Fibroblast of pulmonary artery (primary cell): ENCODE data around the gene STAMBP.
A peak's percentile ranks its signal among the peaks of the same experiment; 100 is the strongest.

Experiments used
- DNase-seq: peaks from one replicate; pipeline ENCODE4 v3.0.0-alpha.2; 2010; ENCODE audit warnings: low read depth
- H3K4me3 ChIP-seq: replicated peaks from 2 replicates; pipeline ENCODE4 v1.5.1; 2011; ENCODE audit warnings: low read depth, mild to moderate bottlenecking, control low read depth, low read length, moderate library complexity
- TF ChIP-seq, protein P1 (sequence below): IDR thresholded peaks from 2 replicates; pipeline ENCODE4 v1.5.1; 2011; ENCODE audit warnings: mild to moderate bottlenecking, control low read depth, low read length, inconsistent platforms; ENCODE audit errors: missing control alignments

STAMBP gene

DNA sequence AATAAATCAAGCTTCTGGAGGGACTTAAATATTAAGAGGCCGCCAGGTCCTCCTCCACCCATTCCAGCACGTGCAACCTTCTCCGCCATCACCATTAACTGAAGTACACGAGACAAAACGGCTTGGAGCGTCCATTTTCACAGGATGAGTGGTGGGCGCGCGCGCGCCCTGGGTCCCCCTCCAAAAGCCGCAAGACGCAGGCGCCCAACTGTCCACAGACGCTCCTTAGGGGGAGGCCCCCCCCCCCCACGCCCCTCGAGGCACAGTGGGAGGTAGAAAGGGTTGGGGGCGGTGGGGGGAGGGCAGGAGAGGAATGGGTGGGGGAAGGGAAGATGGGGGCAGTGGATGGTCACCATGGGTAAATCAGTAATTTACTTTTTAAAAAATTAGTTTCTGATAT lies 10.5 kb upstream of the STAMBP start:
- TF ChIP-seq, protein P1, sequence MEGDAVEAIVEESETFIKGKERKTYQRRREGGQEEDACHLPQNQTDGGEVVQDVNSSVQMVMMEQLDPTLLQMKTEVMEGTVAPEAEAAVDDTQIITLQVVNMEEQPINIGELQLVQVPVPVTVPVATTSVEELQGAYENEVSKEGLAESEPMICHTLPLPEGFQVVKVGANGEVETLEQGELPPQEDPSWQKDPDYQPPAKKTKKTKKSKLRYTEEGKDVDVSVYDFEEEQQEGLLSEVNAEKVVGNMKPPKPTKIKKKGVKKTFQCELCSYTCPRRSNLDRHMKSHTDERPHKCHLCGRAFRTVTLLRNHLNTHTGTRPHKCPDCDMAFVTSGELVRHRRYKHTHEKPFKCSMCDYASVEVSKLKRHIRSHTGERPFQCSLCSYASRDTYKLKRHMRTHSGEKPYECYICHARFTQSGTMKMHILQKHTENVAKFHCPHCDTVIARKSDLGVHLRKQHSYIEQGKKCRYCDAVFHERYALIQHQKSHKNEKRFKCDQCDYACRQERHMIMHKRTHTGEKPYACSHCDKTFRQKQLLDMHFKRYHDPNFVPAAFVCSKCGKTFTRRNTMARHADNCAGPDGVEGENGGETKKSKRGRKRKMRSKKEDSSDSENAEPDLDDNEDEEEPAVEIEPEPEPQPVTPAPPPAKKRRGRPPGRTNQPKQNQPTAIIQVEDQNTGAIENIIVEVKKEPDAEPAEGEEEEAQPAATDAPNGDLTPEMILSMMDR, result no peak
- no peak for DNase-seq
- H3K4me3 ChIP-seq, result no peak overlapping the region

DNA sequence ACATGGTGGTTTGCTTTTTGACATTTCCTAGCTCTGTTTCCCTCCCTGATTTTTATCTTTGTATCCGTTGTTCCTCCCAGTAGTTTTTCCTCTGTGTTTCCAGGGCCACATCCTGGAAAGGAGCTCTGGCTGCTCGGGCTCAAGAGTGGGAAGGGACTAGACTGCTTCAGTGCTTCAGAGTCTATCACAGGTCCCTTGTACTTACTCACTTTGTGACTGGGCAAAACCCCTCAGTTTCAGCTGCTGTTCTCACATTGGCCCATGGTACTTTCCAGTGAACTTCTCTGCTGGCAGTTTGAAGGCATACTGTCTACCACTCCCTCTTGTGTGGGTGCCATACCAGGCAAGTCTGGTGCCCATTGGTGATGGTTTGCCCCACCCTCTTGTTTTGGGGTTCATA lies 7.5 kb upstream of the STAMBP start:
- no peak overlapping the region for H3K4me3 ChIP-seq
- no peak for DNase-seq
- TF ChIP-seq, protein P1, result no peak

DNA sequence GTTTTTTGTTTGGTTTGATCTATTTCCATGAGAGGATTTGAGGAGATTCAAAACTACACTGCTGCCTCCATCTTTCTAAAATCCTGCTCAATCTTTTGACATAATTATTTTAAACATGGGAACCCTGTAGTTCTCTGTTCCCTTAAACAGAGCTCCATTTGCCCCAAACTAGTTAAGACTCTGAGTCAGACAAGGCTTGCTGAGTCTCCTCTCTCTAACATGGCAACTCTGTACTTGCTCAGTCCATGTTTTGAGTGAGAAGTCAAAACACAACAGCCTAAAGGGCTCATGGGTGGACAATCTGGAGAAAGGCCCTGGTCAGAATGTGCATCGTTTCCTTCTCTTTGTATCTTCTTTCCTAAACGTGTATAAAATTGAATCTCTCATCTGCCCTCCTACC lies 7.1 kb upstream of the STAMBP start:
- TF ChIP-seq, protein P1, result no peak
- no peak for DNase-seq
- H3K4me3 ChIP-seq, result no peak overlapping the region

DNA sequence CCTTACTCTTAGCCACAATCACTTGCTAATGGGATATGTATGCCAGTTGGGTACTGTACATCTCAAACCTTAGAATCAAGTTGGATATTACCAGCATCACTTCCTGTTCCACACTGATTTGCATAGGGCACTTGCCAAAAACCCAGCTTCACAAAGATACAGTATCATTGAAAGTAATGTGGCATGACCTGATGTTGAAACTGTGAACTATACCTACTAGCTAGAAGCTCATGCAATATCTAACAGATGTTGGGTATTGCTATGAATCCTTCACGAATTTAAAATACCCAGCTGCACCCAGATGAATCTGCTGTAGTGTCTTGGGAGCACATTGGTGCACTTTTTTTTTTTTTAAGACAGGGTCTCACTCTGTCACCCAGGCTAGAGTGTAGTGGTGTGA lies 6.5 kb upstream of the STAMBP start:
- no peak for DNase-seq
- TF ChIP-seq, protein P1, result no peak
- H3K4me3 ChIP-seq, result no peak overlapping the region

DNA sequence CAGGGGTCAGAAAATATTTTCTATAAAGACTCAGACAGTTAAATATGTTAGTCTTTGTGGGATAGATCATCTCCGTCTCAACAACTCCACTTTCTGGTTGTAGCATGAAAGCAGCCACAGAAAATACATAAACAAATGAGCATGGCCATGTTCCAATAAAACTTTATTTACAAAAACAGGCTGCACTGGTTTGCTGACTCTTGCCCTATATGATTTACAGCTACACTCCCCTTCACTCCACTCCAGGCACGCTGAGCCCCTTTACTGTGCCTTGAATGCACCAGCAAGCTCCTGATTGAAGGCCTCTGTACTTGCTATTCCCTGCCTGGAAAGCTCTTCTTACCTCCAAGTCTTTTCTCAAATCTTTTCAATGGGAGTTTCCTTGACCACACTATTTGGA lies 5.8 kb upstream of the STAMBP start:
- TF ChIP-seq, protein P1, result no peak
- no peak overlapping the region for H3K4me3 ChIP-seq
- no peak for DNase-seq

DNA sequence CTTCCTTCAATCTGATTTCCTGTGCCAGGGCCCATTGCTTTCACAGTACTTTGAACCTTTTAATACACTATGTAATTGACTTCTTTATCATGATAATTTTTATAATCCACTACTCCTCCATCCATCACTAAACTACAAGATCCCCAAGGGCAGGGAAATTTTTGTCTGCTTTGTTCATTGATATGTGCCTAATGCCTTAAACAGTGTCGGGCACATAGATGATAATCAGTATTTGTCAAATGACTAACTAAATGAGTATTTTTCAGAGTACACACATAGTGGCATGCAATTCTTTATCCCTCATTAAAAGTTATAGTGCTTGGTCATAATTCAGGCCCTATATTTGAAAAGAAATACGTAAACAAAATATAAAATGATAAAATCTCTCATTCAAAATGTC lies 5.3 kb upstream of the STAMBP start:
- H3K4me3 ChIP-seq, result no peak overlapping the region
- TF ChIP-seq, protein P1, result no peak
- no peak for DNase-seq

DNA sequence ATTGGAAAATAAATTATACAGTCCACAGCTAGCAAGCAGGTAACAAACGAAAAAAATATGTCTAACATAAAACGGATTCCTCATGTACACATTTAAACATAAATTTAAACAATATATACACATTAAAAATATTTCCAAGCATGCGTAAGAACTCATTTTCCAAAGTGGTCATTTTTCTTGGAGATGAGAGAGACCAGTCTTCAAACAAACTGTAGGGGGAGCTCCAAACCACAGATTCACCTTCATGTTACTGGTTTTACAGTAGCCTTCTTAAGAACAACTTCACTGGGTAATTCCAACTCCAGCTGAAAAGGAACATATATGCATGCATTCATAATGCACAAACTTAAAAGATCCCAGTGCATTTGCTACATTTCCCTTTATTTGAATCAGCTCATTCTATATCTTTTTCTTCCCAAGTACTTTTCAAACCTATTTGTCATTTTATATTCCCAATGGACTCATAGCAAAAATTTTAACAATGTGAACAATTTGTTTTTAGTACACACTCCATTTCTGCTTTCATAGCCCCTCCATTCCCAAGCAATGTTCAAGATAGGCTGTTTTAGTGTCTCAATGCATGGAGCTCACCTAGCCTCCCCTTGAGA lies 4.7 kb upstream of the STAMBP start:
- DNase-seq, result peak; percentile 95
- no peak overlapping the region for H3K4me3 ChIP-seq
- TF ChIP-seq, protein P1, result peak; percentile 88
